Astrocyte (in vitro differentiated cells and primary cell): ENCODE measurements around the gene GSS. TPM values are rescaled to one million over a fixed set of nuclear protein-coding genes. Genes with fewer than 3 reads are reported as not detected.

Source experiments
- DNase-seq: peaks from one replicate; pipeline ENCODE4 v3.0.0-alpha.2; 2010; ENCODE audit warnings: low read depth
- FAIRE-seq: peaks from 2 replicates; lab custom pipeline; 2011; peaks lifted over from hg19 to GRCh38; lab: Jason Lieb, UNC
- H2AFZ ChIP-seq: 2 replicates; pipeline ENCODE4 v1.6.0; 2012; ENCODE audit warnings: low read depth, low read length, inconsistent platforms
- H3K27ac ChIP-seq: 2 replicates; pipeline ENCODE4 v1.5.1; 2011; ENCODE audit warnings: low read depth, low read length, inconsistent platforms
- H3K27me3 ChIP-seq: 2 replicates; pipeline ENCODE4 v1.6.0; 2011; ENCODE audit warnings: low read length, inconsistent platforms; ENCODE audit not compliant: insufficient read depth
- H3K36me3 ChIP-seq: 2 replicates; pipeline ENCODE4 v1.5.1; 2011; ENCODE audit warnings: low read length, inconsistent platforms; ENCODE audit not compliant: insufficient read depth
- H3K4me1 ChIP-seq: 2 replicates; pipeline ENCODE4 v1.5.1; 2011; ENCODE audit warnings: low read length, inconsistent platforms; ENCODE audit not compliant: insufficient read depth
- H3K4me2 ChIP-seq: 2 replicates; pipeline ENCODE4 v1.6.0; 2012; ENCODE audit warnings: low read length, inconsistent platforms
- H3K4me3 ChIP-seq: 2 replicates; pipeline ENCODE4 v1.5.1; 2011; ENCODE audit warnings: low read depth, mild to moderate bottlenecking, low read length, inconsistent platforms; ENCODE audit not compliant: insufficient read depth
- H3K79me2 ChIP-seq: 2 replicates; pipeline ENCODE4 v1.6.0; 2012; ENCODE audit warnings: mild to moderate bottlenecking, low read length, inconsistent platforms; ENCODE audit not compliant: insufficient read depth
- H3K9ac ChIP-seq: 2 replicates; pipeline ENCODE4 v1.6.0; 2012; ENCODE audit warnings: mild to moderate bottlenecking, low read length, inconsistent platforms
- H3K9me3 ChIP-seq: 2 replicates; pipeline ENCODE4 v1.5.1; 2012; ENCODE audit warnings: low read depth, mild to moderate bottlenecking, low read length, inconsistent platforms; ENCODE audit not compliant: insufficient read depth
- H4K20me1 ChIP-seq: 2 replicates; pipeline ENCODE4 v1.6.0; 2012; ENCODE audit warnings: low read length, inconsistent platforms; ENCODE audit not compliant: insufficient read depth
- H3K27ac Mint-ChIP-seq: one replicate; pipeline ENCODE4 v1.8.0; 2021; ENCODE audit warnings: mild to moderate bottlenecking, mixed read lengths; ENCODE audit not compliant: unreplicated experiment
- H3K27me3 Mint-ChIP-seq: one replicate; pipeline ENCODE4 v1.8.0; 2021; ENCODE audit warnings: low read depth, mixed read lengths; ENCODE audit not compliant: unreplicated experiment
- H3K36me3 Mint-ChIP-seq: one replicate; pipeline ENCODE4 v1.8.0; 2021; ENCODE audit warnings: low read depth, mixed read lengths; ENCODE audit not compliant: unreplicated experiment
- H3K4me1 Mint-ChIP-seq: one replicate; pipeline ENCODE4 v1.8.0; 2021; ENCODE audit warnings: low read depth, mixed read lengths; ENCODE audit not compliant: unreplicated experiment
- H3K4me3 Mint-ChIP-seq: one replicate; pipeline ENCODE4 v1.8.0; 2021; ENCODE audit warnings: mild to moderate bottlenecking, moderate library complexity, mixed read lengths; ENCODE audit not compliant: unreplicated experiment
- H3K9me3 Mint-ChIP-seq: one replicate; pipeline ENCODE4 v1.8.0; 2021; ENCODE audit warnings: mild to moderate bottlenecking, mixed read lengths; ENCODE audit not compliant: unreplicated experiment
- CTCF ChIP-seq: IDR thresholded peaks from 2 replicates; pipeline ENCODE4 v1.5.1; 2011; ENCODE audit warnings: low read depth, mild to moderate bottlenecking, inconsistent platforms, low read length, moderate library complexity; ENCODE audit not compliant: insufficient read depth
- EZH2 ChIP-seq: IDR thresholded peaks from 2 replicates; pipeline ENCODE4 v1.6.1; 2012; ENCODE audit warnings: mild to moderate bottlenecking, low read length, inconsistent platforms; ENCODE audit not compliant: insufficient read depth
- total RNA-seq: library from RNA; stranded (reverse); gene quantifications from 2 replicates; pipeline ENCODE4 v1.2.1, GENCODE V29; 2021

GSS gene
- total RNA-seq, 1 donor from 2014 or later = 44.6 TPM

DNA sequence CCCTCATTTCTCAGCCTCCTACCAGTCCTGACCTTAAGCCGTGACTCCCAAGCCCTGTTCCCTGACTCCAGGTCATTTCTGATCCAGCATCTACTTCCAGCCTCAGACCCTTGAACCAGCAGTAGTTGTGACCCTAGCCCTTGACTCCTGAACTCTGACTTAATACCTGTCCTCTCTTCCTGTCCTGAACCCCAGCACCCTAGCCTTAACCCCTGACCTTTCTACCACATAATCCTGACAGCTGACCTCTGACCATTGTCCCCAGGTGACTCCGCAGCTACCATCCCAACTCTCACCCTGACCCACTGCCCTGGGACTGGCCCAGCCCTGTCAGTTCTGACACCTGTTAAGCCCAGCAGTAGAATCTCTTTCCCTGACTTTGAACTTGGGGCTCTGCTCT, 42.2 kb upstream of the GSS start:
- no peak for DNase-seq
- FAIRE-seq = no peak

DNA sequence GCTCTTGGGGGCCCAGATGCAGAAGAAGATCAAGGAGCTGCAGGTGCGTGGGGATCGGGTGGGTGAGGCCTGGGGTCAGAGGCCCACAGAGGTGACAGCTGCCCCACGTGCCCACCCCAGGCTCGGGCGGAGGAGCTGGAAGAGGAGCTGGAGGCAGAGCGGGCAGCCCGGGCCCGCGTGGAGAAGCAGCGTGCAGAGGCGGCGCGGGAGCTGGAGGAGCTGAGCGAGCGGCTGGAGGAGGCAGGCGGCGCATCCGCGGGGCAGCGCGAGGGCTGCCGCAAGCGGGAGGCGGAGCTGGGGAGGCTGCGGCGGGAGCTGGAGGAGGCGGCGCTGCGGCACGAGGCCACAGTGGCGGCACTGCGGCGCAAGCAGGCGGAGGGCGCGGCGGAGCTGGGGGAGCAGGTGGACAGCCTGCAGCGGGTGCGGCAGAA, 41.5 kb upstream of the GSS start:
- TF ChIP-seq CTCF = no peak
- TF ChIP-seq EZH2 = no peak
- H3K36me3 ChIP-seq = no peaks in the 10 kb centered on the region
- no peak overlapping the region for H3K4me3 ChIP-seq
- H3K4me1 ChIP-seq = no peaks in the 10 kb centered on the region
- no peak overlapping the region for H3K27ac Mint-ChIP-seq
- H3K9me3 Mint-ChIP-seq = no peaks in the 10 kb centered on the region
- no peak for FAIRE-seq
- no peaks in the 10 kb centered on the region for H3K27me3 Mint-ChIP-seq
- no peak overlapping the region for H3K27ac ChIP-seq
- H3K27me3 ChIP-seq = no peaks in the 10 kb centered on the region
- H3K4me1 Mint-ChIP-seq = peaks cover 3% of the 10 kb centered on the region
- no peak overlapping the region for H3K9ac ChIP-seq
- no peak overlapping the region for H3K4me2 ChIP-seq
- no peaks in the 10 kb centered on the region for H3K9me3 ChIP-seq
- no peak overlapping the region for H3K4me3 Mint-ChIP-seq
- no peak for DNase-seq
- H3K79me2 ChIP-seq = no peaks in the 10 kb centered on the region
- peaks cover 14% of the 10 kb centered on the region for H3K36me3 Mint-ChIP-seq
- peaks cover 52% of the 10 kb centered on the region for H4K20me1 ChIP-seq
- H2AFZ ChIP-seq = no peak overlapping the region

More for the DNA sequence above, 42.2 kb upstream of the GSS start:
- Histone ChIP-seq H3K9me3 (no peaks in the 10 kb centered on the region), H2AFZ (no peak overlapping the region), H3K27me3 (no peaks in the 10 kb centered on the region), H3K36me3 (no peaks in the 10 kb centered on the region), H3K9ac (no peak overlapping the region), H3K4me1 (no peaks in the 10 kb centered on the region), H4K20me1 (peaks cover 54% of the 10 kb centered on the region), H3K4me2 (no peak overlapping the region), H3K79me2 (no peaks in the 10 kb centered on the region), H3K4me3 (no peak overlapping the region), H3K27ac (no peak overlapping the region)
- Mint-ChIP-seq H3K4me1 (peaks cover 3% of the 10 kb centered on the region), H3K27me3 (no peaks in the 10 kb centered on the region), H3K9me3 (no peaks in the 10 kb centered on the region), H3K27ac (peak overlapping the region; percentile 84), H3K4me3 (peak overlapping the region; percentile 60), H3K36me3 (peaks cover 17% of the 10 kb centered on the region)
- no peak for TF ChIP-seq CTCF
- TF ChIP-seq EZH2 = no peak

DNA sequence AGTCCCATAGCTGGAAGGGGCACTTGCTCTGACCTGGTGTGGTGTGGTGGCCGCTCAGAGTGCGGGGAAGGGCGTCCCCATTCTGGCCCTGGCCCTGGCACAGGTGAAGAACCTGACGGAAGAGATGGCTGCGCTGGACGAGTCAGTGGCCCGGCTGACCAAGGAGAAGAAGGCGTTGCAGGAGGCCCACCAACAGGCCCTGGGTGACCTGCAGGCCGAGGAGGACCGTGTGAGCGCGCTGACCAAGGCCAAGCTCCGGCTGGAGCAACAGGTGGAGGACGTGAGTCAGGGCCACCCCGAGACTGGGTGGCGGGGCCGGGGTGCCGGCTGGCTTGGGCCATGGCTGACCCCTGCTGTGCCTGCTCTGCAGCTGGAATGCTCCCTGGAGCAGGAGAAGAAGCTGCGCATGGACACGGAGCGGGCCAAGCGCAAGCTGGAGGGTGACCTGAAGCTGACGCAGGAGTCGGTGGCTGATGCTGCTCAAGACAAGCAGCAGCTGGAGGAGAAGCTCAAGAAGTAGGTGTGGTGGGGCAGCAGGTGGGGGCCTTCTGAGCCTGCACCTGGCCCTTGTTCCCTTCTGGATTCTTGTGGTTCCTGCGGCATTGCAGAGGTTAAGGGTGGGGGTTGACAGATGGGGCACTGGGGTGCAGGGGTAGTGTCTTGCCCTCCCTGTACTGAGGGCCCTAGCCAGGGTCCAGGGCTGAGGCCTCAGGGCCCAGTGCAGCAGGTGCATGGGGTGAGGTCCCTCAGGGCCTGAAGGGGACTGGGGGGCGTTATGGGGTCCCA, 40.8 kb upstream of the GSS start:
- Mint-ChIP-seq H3K36me3 (peaks cover 14% of the 10 kb centered on the region), H3K9me3 (no peaks in the 10 kb centered on the region), H3K4me3 (no peak overlapping the region), H3K27me3 (no peaks in the 10 kb centered on the region), H3K4me1 (peaks cover 3% of the 10 kb centered on the region), H3K27ac (no peak overlapping the region)
- no peaks in the 10 kb centered on the region for H3K36me3 ChIP-seq
- H3K4me3 ChIP-seq = no peak overlapping the region
- H3K4me1 ChIP-seq = no peaks in the 10 kb centered on the region
- H3K79me2 ChIP-seq = no peaks in the 10 kb centered on the region
- H3K9me3 ChIP-seq = no peaks in the 10 kb centered on the region
- H2AFZ ChIP-seq = no peak overlapping the region
- H3K4me2 ChIP-seq = no peak overlapping the region
- no peak for FAIRE-seq
- no peak overlapping the region for H3K27ac ChIP-seq
- no peak for TF ChIP-seq EZH2
- no peak for TF ChIP-seq CTCF
- no peak overlapping the region for H3K9ac ChIP-seq
- H4K20me1 ChIP-seq = peaks cover 45% of the 10 kb centered on the region
- no peak for DNase-seq
- H3K27me3 ChIP-seq = no peaks in the 10 kb centered on the region
